Measurements from ENCODE around the gene STARD13. TPM values are rescaled to one million over a fixed set of nuclear protein-coding genes. Genes with fewer than 3 reads are reported as not detected.

The STARD13 gene
- total and polyA plus RNA-seq, 2 donors from 2014 or later, result 5.1 to 37.2 TPM

DNA sequence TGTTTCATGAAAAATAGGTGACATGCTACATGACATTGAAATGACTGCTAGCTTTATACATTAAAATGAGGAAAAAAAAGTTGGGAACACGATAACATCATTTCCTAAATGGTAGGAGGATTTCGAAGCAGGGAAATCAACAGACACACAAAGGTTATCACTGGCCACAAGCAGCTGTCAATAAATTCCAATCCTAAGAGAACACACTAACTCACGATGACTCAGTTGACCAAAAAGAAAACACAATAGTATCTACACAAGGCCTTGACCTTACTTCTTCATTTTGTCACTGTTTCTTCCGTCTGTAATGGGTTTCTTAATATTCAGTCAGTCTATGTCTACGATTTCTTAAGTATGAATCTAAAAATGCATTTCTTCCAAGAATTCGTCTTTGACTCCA, 36.5 kb downstream of the STARD13 start:
- Histone ChIP-seq H3K9me3 (ENCODE audit: control insufficient read depth in 2 of 3, insufficient read depth in 1 of 3, low read length in 3 of 3) (no peaks in the 10 kb centered on the region), H3K4me1 (ENCODE audit: control insufficient read depth in 2 of 3, insufficient read depth in 2 of 3, low read depth in 1 of 3, low read length in 3 of 3) (peaks cover 0 to 2% (median 0%) of the 10 kb centered on the region in 3 donors), H3K9ac (ENCODE audit: low read length in 3 of 3) (no peak overlapping the region), H3K4me3 (ENCODE audit: low read length in 3 of 3) (no peak overlapping the region), H3K27me3 (ENCODE audit: control insufficient read depth, insufficient read depth, low read length) (no peaks in the 10 kb centered on the region), H3K36me3 (ENCODE audit: control insufficient read depth in 2 of 3, insufficient read depth in 3 of 3, low read length in 3 of 3) (no peaks in the 10 kb centered on the region), H3K27ac (ENCODE audit: low read depth in 2 of 2, low read length in 2 of 2) (no peak overlapping the region)
- no peak for FAIRE-seq
- DNase-seq, result no peak
- intact Hi-C loops (cut with DNase I), result no loop called here
- TF ChIP-seq, protein P1, sequence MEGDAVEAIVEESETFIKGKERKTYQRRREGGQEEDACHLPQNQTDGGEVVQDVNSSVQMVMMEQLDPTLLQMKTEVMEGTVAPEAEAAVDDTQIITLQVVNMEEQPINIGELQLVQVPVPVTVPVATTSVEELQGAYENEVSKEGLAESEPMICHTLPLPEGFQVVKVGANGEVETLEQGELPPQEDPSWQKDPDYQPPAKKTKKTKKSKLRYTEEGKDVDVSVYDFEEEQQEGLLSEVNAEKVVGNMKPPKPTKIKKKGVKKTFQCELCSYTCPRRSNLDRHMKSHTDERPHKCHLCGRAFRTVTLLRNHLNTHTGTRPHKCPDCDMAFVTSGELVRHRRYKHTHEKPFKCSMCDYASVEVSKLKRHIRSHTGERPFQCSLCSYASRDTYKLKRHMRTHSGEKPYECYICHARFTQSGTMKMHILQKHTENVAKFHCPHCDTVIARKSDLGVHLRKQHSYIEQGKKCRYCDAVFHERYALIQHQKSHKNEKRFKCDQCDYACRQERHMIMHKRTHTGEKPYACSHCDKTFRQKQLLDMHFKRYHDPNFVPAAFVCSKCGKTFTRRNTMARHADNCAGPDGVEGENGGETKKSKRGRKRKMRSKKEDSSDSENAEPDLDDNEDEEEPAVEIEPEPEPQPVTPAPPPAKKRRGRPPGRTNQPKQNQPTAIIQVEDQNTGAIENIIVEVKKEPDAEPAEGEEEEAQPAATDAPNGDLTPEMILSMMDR (IDR thresholded peaks at IDR 0.05; ENCODE audit: borderline replicate concordance, extremely low read depth, insufficient read depth), result no peak

DNA sequence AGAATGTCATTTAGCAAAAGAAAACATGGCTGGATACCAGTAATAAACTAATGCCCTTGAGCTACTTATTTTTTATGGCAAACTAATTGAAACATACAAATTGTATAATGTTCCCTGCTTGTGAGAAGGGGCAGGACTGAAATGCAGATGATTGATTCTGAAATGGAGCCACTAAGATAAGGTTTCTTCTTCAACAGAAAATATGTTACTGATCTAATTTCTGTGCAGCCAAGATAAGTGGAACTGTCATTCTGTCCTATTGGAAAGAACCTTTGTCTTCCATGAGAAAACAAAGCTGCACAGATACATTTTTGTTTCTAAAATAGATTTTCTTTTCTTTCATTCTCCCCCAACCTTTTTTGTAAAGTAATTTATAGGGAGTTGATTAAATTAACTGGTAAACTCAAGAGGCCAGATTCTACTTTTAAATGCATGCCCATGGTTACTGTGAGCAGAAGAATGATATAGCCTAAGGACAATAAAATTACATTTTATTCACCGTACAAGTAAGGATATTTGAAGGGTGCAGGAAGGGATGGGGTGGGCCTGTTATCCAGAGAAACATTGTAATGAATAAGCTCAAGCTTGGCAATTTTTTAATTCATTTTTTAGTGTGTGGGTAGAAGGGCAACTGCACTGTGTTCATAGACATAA, 39.9 kb downstream of the STARD13 start:
- peaks cover 0 to under 1% (median 0%) of the 10 kb centered on the region in 3 donors for H3K4me1 ChIP-seq (ENCODE audit: control insufficient read depth in 2 of 3, insufficient read depth in 2 of 3, low read depth in 1 of 3, low read length in 3 of 3)
- peaks cover 0 to 2% (median 0%) of the 10 kb centered on the region in 3 donors for H3K36me3 ChIP-seq (ENCODE audit: control insufficient read depth in 2 of 3, insufficient read depth in 3 of 3, low read length in 3 of 3)
- H3K9ac ChIP-seq (ENCODE audit: low read length in 3 of 3), result no peak overlapping the region
- FAIRE-seq, result no peak
- peaks cover 0 to 5% (median 0%) of the 10 kb centered on the region in 3 donors for H3K9me3 ChIP-seq (ENCODE audit: control insufficient read depth in 2 of 3, insufficient read depth in 1 of 3, low read length in 3 of 3)
- no peaks in the 10 kb centered on the region for H3K27me3 ChIP-seq (ENCODE audit: control insufficient read depth, insufficient read depth, low read length)
- no peak overlapping the region for H3K4me3 ChIP-seq (ENCODE audit: low read length in 3 of 3)
- H3K27ac ChIP-seq (ENCODE audit: low read depth in 2 of 2, low read length in 2 of 2), result no peak overlapping the region
- TF ChIP-seq, protein P1 (IDR thresholded peaks at IDR 0.05; ENCODE audit: borderline replicate concordance, extremely low read depth, insufficient read depth), result no peak
- no peak for DNase-seq
- intact Hi-C loops (cut with DNase I), result no loop called here

DNA sequence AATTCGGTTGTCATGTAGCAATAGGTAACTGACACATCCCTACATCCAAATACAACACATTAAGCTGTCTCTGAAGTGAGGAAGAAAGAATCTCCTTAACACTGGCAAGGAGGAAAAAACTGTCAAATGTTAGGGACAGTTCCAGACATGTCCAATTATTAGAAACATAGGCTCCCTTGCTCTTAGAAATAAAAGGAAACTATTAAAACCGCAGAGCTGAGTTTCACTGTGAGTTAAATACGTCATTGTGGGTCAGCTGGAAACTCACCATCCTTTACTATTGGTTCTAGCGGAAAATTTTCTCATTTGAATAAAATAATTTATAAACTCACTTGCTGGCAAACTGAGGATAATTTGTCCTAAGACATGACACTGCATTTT, 40.7 kb downstream of the STARD13 start:
- peaks cover 0 to 5% (median 0%) of the 10 kb centered on the region in 3 donors for H3K9me3 ChIP-seq (ENCODE audit: control insufficient read depth in 2 of 3, insufficient read depth in 1 of 3, low read length in 3 of 3)
- no peak overlapping the region for H3K9ac ChIP-seq (ENCODE audit: low read length in 3 of 3)
- TF ChIP-seq, protein P1 (IDR thresholded peaks at IDR 0.05; ENCODE audit: borderline replicate concordance, extremely low read depth, insufficient read depth), result no peak
- FAIRE-seq (no peak), DNase-seq (no peak)
- no peaks in the 10 kb centered on the region for H3K4me1 ChIP-seq (ENCODE audit: control insufficient read depth in 2 of 3, insufficient read depth in 2 of 3, low read depth in 1 of 3, low read length in 3 of 3)
- H3K36me3 ChIP-seq (ENCODE audit: control insufficient read depth in 2 of 3, insufficient read depth in 3 of 3, low read length in 3 of 3), result peaks cover 0 to 2% (median 0%) of the 10 kb centered on the region in 3 donors
- no peak overlapping the region for H3K27ac ChIP-seq (ENCODE audit: low read depth in 2 of 2, low read length in 2 of 2)
- H3K27me3 ChIP-seq (ENCODE audit: control insufficient read depth, insufficient read depth, low read length), result no peaks in the 10 kb centered on the region
- intact Hi-C loops (cut with DNase I), result no loop called here
- no peak overlapping the region for H3K4me3 ChIP-seq (ENCODE audit: low read length in 3 of 3)
